Cerebellar nuclear complex (tissue), 1 donor: Measurements from ENCODE around the gene ST7.

Experiments used
- DNase-seq, 2 experiments: peaks; one replicate each; lab custom pipeline; 2025; lab: John Stamatoyannopoulos, UW

ST7 gene

DNA sequence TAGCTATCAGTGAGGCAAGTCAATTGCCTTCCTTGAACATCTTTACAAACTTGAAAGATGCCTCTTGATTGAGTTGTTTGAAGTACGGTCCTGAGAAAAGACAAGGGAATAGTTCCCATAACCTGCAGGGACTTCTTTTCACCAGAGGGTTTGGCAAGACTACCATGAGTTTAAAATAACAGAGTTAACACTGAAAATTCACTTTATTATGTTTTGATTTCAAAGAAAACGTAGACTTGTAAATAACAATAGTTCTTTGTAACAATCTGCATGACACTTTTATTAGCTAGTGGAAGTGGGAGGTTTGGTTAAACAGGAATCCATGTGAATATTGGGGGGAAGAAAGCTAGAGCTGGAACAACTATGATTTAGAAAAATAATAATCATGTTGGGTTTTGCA is 320.0 kb downstream of the ST7 start:
- no peak for DNase-seq

DNA sequence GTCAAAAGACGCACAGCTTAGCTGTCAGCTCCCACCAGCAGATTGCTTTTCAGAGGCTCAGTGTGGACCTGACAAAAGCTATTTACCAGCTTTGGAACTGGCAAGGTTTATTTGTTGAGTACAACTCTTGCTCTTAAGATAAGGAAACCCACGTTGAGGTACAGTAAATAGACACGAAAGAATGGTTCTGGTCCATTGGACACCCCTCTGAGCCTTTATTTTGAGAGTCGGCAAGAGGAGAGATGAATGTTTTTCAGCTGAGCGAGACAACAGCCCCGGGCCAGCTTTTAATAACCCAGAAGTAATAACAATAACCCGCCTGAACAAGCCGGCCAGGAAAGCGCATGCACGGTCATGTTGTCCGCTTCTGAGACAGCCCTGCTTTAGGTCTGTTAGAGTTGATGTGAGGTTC is 320.5 kb downstream of the ST7 start:
- no peak for DNase-seq

DNA sequence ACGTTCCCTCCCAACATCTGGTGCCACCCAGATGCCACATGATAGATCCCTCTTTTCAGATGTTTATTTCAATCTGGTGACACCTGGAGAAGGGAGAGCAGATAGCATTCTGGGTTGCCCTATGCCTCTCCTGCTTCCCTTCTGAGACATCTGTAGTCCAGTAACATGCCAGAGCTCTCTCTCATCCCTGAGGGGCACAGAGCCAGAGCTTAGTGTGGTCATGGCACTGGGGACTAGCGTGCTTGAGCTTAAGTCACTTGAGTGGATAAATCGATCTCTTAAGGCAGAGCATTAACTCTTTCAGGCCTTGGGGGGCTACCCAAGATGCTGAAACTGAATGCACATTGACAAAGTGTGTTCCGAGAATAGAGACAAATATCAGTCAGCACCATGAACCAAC is 321.6 kb downstream of the ST7 start:
- no peak for DNase-seq

DNA sequence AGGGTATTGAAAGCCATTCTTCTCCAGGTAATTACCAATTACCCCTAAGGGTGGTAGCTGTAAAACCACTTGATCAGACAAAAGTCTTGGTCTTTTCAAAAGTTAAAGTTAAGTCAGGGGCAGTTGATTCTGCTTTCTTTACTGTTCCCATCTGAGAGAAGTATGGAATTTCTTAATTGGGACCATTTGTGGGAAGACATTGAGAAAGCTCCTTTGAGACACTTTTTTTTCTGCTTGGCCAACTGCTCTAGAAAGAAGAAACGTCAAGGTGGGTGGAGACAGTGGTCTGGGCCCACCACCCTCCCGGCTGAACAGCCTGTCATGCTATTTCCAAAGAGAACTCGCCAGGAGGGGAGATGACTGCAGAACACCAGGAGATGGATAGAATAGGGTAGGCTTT is 324.3 kb downstream of the ST7 start:
- no peak for DNase-seq

DNA sequence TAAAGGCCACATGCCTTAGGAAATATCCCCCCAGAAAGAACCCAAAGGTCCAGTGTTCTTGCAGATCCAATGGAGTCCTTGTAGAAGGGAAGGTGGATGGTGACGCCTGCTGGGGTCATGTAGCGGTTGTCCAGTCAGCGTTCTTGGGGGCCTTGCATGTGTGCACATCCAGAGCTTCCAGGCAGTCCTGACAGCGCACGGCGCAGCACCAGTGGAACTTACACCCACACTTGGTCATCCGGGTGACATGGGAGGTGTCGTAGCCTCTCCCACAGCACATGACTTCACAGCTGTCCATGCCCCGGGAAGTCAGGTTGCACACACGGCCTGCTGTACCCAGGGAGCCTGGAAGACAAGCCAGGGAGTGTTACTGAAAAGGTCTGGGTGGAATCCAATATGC is 324.7 kb downstream of the ST7 start:
- DNase-seq = no peak

DNA sequence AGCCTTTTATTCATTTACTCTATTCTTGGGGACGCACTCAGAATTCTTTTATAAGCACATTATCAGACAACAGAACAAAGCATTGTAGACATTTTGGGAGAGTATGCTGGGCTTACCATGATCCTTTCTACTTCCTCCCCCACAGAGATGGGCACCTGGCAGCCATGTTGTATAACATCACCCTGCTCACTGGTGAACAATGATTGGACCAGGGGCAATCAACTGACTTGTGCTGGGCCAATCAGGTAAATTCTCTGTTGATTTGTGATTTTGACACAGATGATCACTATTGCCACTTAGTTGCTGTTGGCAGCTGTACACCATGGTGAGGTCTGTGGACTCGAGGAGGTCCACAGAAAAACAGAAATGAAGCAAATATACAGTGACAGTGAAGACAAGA is 325.9 kb downstream of the ST7 start:
- DNase-seq = no peak
